ENCODE data around the gene TUSC2. TPM values are rescaled to one million over a fixed set of nuclear protein-coding genes. Genes with fewer than 3 reads are reported as not detected.

Gene TUSC2
- total and polyA plus RNA-seq, 2 donors (not counting 1 experiment from before 2014, with no cell fraction given), result 13.4 to 15.3 TPM

- no peaks in the 10 kb centered on the region for H3K9me3 ChIP-seq (ENCODE audit: control insufficient read depth, insufficient read depth, low read depth, low read length)
- H3K4me3 ChIP-seq (replicated peaks in 1 of 4; ENCODE audit: control extremely low read depth in 1 of 4, insufficient read depth in 1 of 4, low read depth in 3 of 4, low read length in 4 of 4), result no peak overlapping the region
- peaks cover 26% of the 10 kb centered on the region for H3K36me3 ChIP-seq (ENCODE audit: control insufficient read depth, insufficient read depth, low read length)
- H4K20me1 ChIP-seq (ENCODE audit: control insufficient read depth, extremely low read depth, insufficient read depth, low read length), result no peaks in the 10 kb centered on the region
- no peak overlapping the region for H3K9ac ChIP-seq (ENCODE audit: insufficient read depth, low read length)
- peaks cover 17% of the 10 kb centered on the region for H3K4me1 ChIP-seq (ENCODE audit: control insufficient read depth, extremely low read depth, insufficient read depth, low read length)
- H2AFZ ChIP-seq (ENCODE audit: low read length), result no peak overlapping the region
- H3K27me3 ChIP-seq (ENCODE audit: control insufficient read depth, insufficient read depth, low read length), result no peaks in the 10 kb centered on the region
- H3K27ac ChIP-seq (ENCODE audit: insufficient read depth, low read length), result no peak overlapping the region
- H3K4me2 ChIP-seq (ENCODE audit: extremely low read depth, insufficient read depth, low read length), result no peak overlapping the region
- DNase-seq (ENCODE audit: low read depth in 2 of 2), result no peak
- peaks cover 58% of the 10 kb centered on the region for H3K79me2 ChIP-seq (ENCODE audit: control insufficient read depth, insufficient read depth, low read length)
- TF ChIP-seq, protein P1, sequence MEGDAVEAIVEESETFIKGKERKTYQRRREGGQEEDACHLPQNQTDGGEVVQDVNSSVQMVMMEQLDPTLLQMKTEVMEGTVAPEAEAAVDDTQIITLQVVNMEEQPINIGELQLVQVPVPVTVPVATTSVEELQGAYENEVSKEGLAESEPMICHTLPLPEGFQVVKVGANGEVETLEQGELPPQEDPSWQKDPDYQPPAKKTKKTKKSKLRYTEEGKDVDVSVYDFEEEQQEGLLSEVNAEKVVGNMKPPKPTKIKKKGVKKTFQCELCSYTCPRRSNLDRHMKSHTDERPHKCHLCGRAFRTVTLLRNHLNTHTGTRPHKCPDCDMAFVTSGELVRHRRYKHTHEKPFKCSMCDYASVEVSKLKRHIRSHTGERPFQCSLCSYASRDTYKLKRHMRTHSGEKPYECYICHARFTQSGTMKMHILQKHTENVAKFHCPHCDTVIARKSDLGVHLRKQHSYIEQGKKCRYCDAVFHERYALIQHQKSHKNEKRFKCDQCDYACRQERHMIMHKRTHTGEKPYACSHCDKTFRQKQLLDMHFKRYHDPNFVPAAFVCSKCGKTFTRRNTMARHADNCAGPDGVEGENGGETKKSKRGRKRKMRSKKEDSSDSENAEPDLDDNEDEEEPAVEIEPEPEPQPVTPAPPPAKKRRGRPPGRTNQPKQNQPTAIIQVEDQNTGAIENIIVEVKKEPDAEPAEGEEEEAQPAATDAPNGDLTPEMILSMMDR (conservative IDR thresholded peaks at IDR 0.05 in 1 of 2, IDR thresholded peaks at IDR 0.05 in 1 of 2; ENCODE audit: low read depth in 1 of 2, low read length in 2 of 2), result no peak
- no peak for TF ChIP-seq EZH2 (IDR thresholded peaks at IDR 0.05; ENCODE audit: low read length, missing control alignments)
These were observed 26.8 kb upstream of the TUSC2 start for GRCh38 chr3:50354850-50355249.

GRCh38 chr3:50354186-50354764 is 26.3 kb upstream of the TUSC2 start:
- H3K36me3 ChIP-seq (ENCODE audit: control insufficient read depth, insufficient read depth, low read length), result peaks cover 26% of the 10 kb centered on the region
- no peak overlapping the region for H3K4me3 ChIP-seq (replicated peaks in 1 of 4; ENCODE audit: control extremely low read depth in 1 of 4, insufficient read depth in 1 of 4, low read depth in 3 of 4, low read length in 4 of 4)
- H3K9me3 ChIP-seq (ENCODE audit: control insufficient read depth, insufficient read depth, low read depth, low read length), result no peaks in the 10 kb centered on the region
- H2AFZ ChIP-seq (ENCODE audit: low read length), result no peak overlapping the region
- peaks cover 59% of the 10 kb centered on the region for H3K79me2 ChIP-seq (ENCODE audit: control insufficient read depth, insufficient read depth, low read length)
- no peak for DNase-seq (ENCODE audit: low read depth in 2 of 2)
- peaks cover 17% of the 10 kb centered on the region for H3K4me1 ChIP-seq (ENCODE audit: control insufficient read depth, extremely low read depth, insufficient read depth, low read length)
- no peak overlapping the region for H3K27ac ChIP-seq (ENCODE audit: insufficient read depth, low read length)
- H4K20me1 ChIP-seq (ENCODE audit: control insufficient read depth, extremely low read depth, insufficient read depth, low read length), result no peaks in the 10 kb centered on the region
- TF ChIP-seq, protein P1 (conservative IDR thresholded peaks at IDR 0.05 in 1 of 2, IDR thresholded peaks at IDR 0.05 in 1 of 2; ENCODE audit: low read depth in 1 of 2, low read length in 2 of 2), result no peak
- TF ChIP-seq EZH2 (IDR thresholded peaks at IDR 0.05; ENCODE audit: low read length, missing control alignments), result no peak
- no peak overlapping the region for H3K4me2 ChIP-seq (ENCODE audit: extremely low read depth, insufficient read depth, low read length)
- H3K9ac ChIP-seq (ENCODE audit: insufficient read depth, low read length), result no peak overlapping the region
- H3K27me3 ChIP-seq (ENCODE audit: control insufficient read depth, insufficient read depth, low read length), result no peaks in the 10 kb centered on the region

GRCh38 chr3:50353245-50354004 is 25.4 kb upstream of the TUSC2 start:
- Histone ChIP-seq H3K4me3 (replicated peaks in 1 of 4; ENCODE audit: control extremely low read depth in 1 of 4, insufficient read depth in 1 of 4, low read depth in 3 of 4, low read length in 4 of 4) (no peak overlapping the region), H3K79me2 (ENCODE audit: control insufficient read depth, insufficient read depth, low read length) (peaks cover 51% of the 10 kb centered on the region), H3K9me3 (ENCODE audit: control insufficient read depth, insufficient read depth, low read depth, low read length) (no peaks in the 10 kb centered on the region), H3K36me3 (ENCODE audit: control insufficient read depth, insufficient read depth, low read length) (peaks cover 26% of the 10 kb centered on the region), H3K27me3 (ENCODE audit: control insufficient read depth, insufficient read depth, low read length) (no peaks in the 10 kb centered on the region), H3K9ac (ENCODE audit: insufficient read depth, low read length) (no peak overlapping the region), H4K20me1 (ENCODE audit: control insufficient read depth, extremely low read depth, insufficient read depth, low read length) (no peaks in the 10 kb centered on the region), H3K27ac (ENCODE audit: insufficient read depth, low read length) (no peak overlapping the region), H2AFZ (ENCODE audit: low read length) (no peak overlapping the region), H3K4me2 (ENCODE audit: extremely low read depth, insufficient read depth, low read length) (no peak overlapping the region), H3K4me1 (ENCODE audit: control insufficient read depth, extremely low read depth, insufficient read depth, low read length) (peaks cover 17% of the 10 kb centered on the region)
- no peak for TF ChIP-seq EZH2 (IDR thresholded peaks at IDR 0.05; ENCODE audit: low read length, missing control alignments)
- TF ChIP-seq, protein P1 (conservative IDR thresholded peaks at IDR 0.05 in 1 of 2, IDR thresholded peaks at IDR 0.05 in 1 of 2; ENCODE audit: low read depth in 1 of 2, low read length in 2 of 2), result no peak
- DNase-seq (ENCODE audit: low read depth in 2 of 2), result no peak
